ENCODE data around the gene CABP4.
A peak's percentile ranks its signal among the peaks of the same experiment; 100 is the strongest.
"Not testable (repeated sequence)": the region's sequence is repeated elsewhere in the genome, so short reads cannot be mapped to it uniquely, and the experiment has no call there.

Gene CABP4

GRCh38 chr11:67419325-67420049 is 35.7 kb upstream of the CABP4 start:
- DNase-seq: no peak

- no peak for DNase-seq
These were observed 35.0 kb upstream of the CABP4 start for GRCh38 chr11:67420147-67420645.

- peak; percentile 91 for DNase-seq
These were observed 34.3 kb upstream of the CABP4 start for GRCh38 chr11:67420646-67421429.

- no peak for DNase-seq
These were observed 33.6 kb upstream of the CABP4 start for GRCh38 chr11:67421430-67422031.

- no peak for DNase-seq
These were observed 32.3 kb upstream of the CABP4 start for GRCh38 chr11:67422891-67423290.

GRCh38 chr11:67423466-67423865 is 31.7 kb upstream of the CABP4 start:
- no peak for DNase-seq

- no peak for DNase-seq
These were observed 31.1 kb upstream of the CABP4 start for GRCh38 chr11:67423891-67424613.

GRCh38 chr11:67427364-67427859 is 27.7 kb upstream of the CABP4 start:
- not testable (repeated sequence) for DNase-seq

GRCh38 chr11:67428052-67429001 is 26.8 kb upstream of the CABP4 start, which contains the start of gene RPS6KB2:
Gene RPS6KB2 (plus strand): TSS chr11:67428494. CDS start chr11:67428546, 52 bp downstream.
- DNase-seq: peak; percentile 98

- DNase-seq: no peak
These were observed 26.0 kb upstream of the CABP4 start for GRCh38 chr11:67429038-67429668.

- DNase-seq: no peak
These were observed 25.4 kb upstream of the CABP4 start for GRCh38 chr11:67429722-67430121.

- no peak for DNase-seq
These were observed 23.6 kb upstream of the CABP4 start for GRCh38 chr11:67431346-67432249.

- DNase-seq: no peak
These were observed 22.4 kb upstream of the CABP4 start for GRCh38 chr11:67432655-67433349.

GRCh38 chr11:67433536-67434394 is 21.4 kb upstream of the CABP4 start:
- DNase-seq: no peak

GRCh38 chr11:67434395-67434881 is 20.7 kb upstream of the CABP4 start:
- DNase-seq: no peak

- no peak for DNase-seq
These were observed 20.0 kb upstream of the CABP4 start for GRCh38 chr11:67435031-67435726.

GRCh38 chr11:67435727-67436458 is 19.3 kb upstream of the CABP4 start:
- DNase-seq: no peak

All from NCI-H1436 (cell line).